Measurements from ENCODE around the gene C15orf61.

C15orf61 gene

DNA sequence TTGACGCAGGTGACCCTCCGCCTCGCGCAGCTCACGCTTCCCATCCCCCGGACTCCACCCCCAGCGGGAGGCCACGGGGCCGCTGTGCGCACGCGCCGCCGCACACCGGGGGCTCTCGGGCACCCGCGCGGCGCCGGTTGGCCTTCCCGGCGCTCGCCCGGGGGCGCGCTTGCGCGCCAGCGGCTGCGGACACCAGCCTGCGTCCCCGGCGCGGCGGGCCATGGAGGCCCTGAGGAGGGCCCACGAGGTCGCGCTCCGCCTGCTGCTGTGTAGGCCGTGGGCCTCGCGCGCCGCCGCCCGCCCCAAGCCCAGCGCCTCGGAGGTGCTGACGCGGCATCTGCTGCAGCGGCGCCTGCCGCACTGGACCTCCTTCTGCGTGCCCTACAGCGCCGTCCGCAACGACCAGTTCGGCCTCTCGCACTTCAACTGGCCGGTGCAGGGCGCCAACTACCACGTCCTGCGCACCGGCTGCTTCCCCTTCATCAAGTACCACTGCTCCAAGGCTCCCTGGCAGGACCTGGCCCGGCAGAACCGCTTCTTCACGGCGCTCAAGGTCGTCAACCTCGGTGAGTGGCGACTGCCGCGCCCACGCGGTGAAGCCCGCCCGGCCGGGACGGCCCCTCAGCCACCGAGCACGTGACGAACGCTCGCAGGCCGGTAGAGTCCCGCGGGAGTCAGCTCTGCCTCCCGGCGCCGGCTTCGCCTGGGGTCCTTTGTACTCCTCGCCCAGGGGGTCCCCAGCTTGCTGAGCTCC, at the start of gene C15orf61:
Gene C15orf61 (plus strand): TSS at position 103 of the 754 bp plus-strand sequence. CDS start 118 bp downstream, at position 221.
- in situ Hi-C loops (cut with MboI; ENCODE audit: low sequenced_read_pairs): no loop called here

DNA sequence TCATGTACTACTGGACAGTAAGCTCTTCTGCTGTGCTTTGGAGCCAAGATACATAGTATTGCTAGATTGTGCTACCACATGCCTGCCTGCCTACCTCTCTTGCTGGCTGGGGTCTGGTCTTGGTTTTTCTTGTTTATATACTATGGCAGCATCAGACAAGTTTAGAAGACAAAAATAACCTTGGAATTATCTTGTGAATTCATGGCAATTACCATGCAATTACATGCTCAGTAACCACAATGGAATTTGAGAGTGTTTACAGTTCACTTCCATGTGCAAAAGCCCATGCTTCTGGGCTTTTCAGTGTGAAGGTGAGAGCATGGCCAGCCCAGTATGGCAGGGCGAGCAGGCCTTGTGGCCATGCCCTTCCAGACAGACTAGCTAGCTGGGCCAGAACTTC, 48.0 kb upstream of the C15orf61 start:
- in situ Hi-C loops (cut with MboI; ENCODE audit: low sequenced_read_pairs): no loop called here

DNA sequence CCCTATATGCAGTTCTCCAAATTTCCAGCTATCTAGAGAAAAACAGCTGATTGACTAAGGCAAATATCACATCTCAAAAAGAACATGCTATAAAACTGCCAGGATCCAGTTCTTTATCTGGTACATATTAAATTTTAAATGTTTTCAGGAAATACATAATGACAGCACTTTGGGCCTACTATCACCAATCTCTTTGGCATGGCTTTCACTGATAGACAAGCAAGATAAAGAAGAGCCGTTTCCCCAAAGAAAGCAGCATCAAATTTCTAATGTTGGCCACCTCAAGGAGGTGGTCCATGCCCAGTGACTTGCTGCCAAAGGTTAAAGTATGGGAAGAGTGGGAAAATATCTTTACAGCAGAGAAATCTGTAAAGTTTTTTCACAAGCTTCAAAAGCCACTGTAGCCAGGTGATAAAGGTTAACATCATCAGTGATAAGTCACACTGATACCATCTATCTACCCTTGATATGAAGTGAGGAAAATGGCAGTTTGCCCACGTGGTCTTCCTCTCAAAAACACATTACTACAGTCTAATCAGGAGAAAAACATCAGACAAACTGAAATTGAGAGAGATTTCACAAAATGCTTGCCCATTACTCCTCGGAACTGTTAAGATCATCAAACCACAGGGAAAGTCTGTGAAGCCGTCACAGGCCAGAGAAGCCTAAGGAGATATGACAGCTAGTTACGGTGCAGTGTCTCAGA, 46.4 kb upstream of the C15orf61 start:
- in situ Hi-C loops (cut with MboI; ENCODE audit: low sequenced_read_pairs): no loop called here

DNA sequence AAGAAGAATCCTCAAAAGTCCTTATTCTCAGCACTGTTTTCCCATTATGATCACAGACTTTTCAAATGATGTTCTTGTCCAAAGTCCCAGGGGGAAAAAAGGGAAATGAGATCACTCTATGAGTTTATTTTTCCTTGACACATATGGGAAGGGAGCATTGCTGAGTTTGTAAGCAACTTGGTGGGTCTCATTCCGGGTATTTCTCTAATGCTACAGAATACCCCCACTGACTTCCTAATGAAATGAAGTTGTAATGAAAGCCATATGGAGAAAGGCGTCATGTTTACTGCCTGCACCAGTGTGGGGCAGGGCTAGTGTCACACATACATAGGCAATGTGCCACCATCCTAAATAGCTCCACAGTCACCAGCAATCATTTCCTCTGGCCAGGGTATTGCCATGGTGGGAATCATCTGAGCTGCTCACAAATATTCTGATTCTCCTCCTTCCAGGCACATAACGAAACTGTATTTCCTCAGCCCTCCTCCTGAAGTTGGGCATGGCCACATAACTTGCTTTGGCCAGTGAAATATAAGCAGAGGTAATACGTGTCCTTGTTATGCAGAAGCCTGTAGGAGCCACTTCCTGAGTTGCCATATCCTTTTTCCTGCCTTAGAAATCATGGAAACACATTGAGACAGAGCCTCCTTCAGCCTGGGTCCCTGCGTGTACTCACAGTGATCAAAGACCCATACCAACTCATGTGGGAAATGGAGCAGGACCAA, 41.0 kb upstream of the C15orf61 start:
- in situ Hi-C loops (cut with MboI; ENCODE audit: low sequenced_read_pairs): no loop called here

DNA sequence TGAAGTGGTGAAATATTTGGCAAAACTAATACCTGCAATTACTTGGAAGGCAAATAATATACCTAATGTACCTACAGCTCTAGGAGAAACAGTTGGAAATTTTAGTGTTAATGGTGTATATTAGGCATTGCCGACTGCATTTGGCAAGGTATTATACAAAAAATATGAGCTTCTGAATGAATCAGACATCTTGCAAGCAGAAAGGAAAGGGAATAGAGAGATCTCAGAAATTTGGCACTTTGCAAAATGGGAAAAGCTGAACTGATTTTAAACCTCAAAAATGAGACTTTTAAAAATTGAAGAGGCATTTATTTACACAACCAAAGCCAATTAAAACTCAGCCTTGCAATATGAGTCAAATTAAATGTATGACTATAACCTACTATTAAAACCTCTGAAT, 40.2 kb upstream of the C15orf61 start:
- in situ Hi-C loops (cut with MboI; ENCODE audit: low sequenced_read_pairs): no loop called here

DNA sequence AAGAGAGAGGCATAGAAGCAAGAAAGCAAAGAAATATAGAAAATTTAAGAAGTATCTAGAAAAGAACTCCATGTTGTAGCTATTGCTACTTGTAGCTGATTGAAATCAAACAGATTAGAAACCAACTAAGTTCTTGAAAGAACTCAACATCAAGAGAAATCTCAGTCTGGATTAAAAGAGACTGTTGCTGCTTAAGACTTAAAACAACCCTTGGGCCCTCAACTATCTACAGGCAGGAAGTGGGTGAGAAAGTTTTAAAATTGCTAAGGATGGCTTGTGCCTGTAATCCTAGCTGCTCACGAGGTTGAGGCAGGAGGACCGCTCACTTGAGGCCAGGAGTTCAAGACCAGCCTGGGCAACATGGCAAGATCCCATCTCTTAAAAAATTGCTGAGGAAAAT, 39.3 kb upstream of the C15orf61 start:
- in situ Hi-C loops (cut with MboI; ENCODE audit: low sequenced_read_pairs): no loop called here

DNA sequence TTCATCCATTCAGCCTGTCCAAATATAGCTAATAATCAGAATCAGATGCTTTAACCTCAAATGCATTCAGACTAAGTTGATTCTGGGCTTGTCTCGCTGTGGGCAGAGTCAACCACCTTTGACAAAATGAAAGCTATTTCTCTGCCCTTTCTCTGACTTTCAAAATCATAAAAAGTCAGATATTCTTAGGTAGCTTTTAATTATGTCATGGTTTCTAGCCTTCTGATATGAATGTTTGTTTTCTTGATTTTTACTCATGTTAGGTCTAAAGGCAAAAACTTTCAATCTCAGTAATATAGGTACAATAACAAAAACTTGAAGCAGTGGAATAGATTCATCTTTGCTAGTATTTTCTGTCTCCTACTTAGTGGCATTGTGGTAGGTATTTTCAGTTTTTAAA, 25.3 kb upstream of the C15orf61 start:
- in situ Hi-C loops (cut with MboI; ENCODE audit: low sequenced_read_pairs): no loop called here

DNA sequence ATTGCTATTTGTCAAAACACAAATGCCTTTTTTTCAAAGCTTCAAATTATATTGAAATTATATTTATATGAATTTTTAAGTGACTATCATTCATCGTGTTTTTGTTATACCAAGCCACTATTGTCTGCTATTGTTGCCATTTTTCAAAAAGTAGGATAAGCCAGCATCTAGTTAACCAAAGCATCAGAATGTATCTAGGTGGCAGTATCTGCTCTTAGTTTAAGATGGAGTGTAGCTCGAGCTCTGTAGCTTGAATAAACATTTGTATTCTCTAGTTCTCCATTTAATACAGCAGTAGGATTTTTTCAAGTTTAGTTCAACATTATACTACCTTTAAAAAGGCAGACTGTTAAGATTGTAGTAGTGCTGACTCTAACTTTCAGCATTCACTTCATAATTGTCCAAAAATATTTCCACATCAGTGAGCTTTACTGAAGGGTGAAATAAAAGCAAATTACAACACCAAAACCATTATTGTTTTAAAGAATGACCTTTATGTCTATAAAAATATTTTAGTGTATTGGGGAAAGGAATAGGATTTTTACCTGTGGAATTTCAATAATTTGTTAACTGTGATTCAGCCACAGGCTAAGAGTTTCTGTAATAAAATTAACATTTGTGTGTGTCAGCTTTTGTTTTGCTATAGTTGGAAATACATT, 19.6 kb upstream of the C15orf61 start:
- in situ Hi-C loops (cut with MboI; ENCODE audit: low sequenced_read_pairs): loop anchor here (10.0 kb wide), 1 partner anchor 333 kb away; no protein-coding TSS in a partner anchor

DNA sequence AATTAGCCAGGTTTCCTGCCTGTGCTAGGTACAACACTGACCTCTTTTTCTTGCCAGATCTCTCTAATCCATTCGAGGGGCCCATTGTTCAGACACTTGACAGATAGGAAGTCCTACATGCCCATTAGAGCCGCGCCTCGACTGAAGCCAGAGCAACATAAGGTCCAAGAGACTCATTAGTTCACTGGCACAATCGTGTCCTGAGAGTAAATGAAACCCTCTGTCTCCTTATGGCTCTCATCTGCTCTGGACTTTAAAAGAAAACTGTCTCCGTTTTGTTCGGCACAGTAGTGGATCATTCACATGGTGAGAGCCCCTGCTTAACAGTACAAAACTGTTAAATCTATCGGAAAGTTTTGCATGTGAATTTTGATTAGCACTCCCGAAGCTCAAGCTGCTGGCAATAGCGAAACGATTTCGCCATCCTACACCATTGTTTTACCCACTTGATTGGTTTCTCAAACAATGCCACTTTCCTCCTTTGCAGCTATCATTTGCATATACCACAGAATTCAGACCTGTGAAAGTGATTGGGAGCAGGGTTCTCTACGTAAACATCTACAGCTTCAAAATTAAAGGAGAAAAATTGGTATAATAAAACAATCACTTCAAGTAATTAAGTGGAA, 19.0 kb upstream of the C15orf61 start:
- in situ Hi-C loops (cut with MboI; ENCODE audit: low sequenced_read_pairs): loop anchor here (10.0 kb wide), 1 partner anchor 333 kb away; no protein-coding TSS in a partner anchor

DNA sequence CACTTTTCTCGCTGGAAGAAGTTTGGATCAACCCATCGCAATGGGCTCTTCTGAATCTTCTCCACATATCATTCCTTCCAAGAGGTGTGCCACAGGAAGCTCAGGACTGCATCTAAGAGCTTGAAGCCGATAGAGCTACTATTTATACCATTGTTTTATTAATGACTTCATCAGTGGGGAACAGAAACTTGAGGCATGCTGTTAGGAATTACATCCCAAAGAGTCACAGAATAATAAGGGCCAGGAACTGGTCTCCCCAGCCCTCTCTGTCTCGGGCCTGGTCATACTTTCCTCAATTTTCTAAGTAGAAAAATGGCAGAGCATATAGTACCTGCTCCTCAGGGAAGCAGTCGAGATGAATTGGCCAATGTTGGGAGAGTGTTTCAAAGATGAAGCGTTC, 16.9 kb upstream of the C15orf61 start:
- in situ Hi-C loops (cut with MboI; ENCODE audit: low sequenced_read_pairs): loop anchor here (10.0 kb wide), 1 partner anchor 331 kb away; no protein-coding TSS in a partner anchor

DNA sequence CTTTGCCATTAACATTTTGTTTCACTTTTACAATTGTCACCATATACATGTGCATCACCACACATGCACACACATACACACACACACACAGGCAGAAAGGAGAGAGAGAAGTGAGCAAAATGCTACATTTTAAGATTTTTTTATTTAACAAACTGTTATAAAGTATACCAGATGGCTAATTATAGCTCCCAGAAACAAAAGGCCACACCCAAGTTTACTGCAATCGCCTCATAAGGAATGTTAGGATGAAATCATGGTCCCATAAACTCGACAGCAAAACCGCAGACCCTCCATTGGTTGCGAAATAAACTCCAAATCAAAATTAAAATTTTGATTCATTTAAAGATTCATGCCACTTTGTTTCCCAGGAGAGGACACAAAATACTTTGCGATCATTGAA, 16.1 kb upstream of the C15orf61 start:
- in situ Hi-C loops (cut with MboI; ENCODE audit: low sequenced_read_pairs): loop anchor here (10.0 kb wide), 1 partner anchor 330 kb away; no protein-coding TSS in a partner anchor

DNA sequence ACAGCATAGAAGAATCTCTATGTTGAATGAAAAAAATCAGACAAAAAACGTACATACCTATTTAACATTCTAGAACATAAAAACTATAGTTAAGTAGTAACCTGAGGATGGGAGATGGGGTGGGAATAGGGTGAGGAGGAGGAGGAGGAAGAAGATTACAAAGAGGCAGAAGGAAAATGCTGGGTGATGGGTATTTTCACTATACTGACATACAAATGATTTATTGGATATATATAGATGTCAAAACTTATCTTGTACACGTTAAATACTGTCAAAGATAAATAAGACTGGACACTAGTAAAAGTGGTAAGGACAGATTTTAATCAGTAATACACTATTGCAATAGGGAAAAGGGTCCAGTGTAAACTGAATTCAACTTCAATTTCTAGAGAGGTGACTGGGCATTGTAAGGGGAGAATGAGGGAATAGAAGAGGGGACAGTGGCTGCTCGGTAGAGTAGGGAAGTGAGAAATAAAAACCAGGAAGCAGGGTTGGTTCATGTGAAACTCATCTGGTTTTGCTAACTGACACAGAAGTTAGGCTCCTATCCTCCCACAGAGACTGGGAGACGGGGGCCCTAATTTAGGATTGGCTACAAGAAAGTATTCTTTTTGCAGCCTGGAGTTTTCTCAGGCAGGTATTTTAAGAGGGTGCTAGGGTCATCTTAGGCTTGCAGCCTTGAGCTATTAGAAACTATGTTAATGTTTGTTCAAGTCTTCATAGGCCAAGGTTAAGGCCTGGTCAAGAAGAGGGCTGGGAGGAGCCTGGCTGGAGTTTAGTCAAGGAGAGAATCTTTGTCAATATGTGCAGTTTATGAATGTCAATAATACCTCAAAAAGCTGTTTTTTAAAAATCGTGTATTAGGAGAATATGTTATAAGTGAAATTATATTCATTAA, 15.0 kb upstream of the C15orf61 start:
- in situ Hi-C loops (cut with MboI; ENCODE audit: low sequenced_read_pairs): loop anchor here (10.0 kb wide), 1 partner anchor 329 kb away; no protein-coding TSS in a partner anchor

DNA sequence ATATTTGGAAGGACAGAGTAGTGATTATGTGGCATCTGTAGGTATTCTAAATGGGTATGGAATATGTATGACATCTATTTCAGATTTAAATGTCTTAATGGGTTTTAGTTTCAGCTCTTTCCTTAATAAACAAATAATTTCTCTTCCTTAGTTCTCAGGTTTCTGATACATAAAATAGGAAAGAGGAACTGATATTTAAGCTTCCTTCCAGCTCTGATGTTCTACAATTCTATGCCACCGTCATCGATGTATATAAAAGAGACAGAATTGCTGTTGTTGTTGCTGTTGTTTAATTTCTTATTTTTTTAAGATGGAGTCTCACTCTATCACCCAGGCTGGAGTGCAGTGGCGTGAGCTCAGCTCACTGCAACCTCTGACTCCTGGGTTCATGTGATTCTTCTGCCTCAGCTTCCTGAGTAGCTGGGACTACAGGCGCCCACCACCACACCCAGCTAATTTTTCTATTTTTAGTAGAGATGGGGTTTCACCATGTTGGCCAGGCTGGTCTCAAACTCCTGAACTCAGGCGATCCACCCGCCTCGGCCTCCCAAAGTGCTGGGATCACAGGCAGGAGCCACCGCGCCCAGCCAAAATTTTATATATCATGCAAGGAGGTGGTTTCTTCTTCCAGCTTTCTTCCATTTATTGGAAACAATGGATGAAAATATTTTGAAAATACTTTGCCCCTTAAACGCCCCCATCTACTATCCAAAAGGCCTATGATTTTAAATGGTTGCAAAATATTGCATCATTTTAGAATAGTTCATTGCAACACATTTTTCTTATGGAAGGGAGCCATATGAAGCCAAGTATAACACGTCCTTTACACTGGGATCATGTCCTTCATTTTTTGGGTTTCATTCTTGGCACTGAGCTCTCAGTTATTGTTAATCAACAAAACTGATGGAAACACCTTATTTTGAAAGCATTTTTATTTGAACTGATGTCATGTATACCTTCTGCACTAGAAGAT, 13.9 kb upstream of the C15orf61 start:
- in situ Hi-C loops (cut with MboI; ENCODE audit: low sequenced_read_pairs): loop anchor here (10.0 kb wide), 1 partner anchor 328 kb away; no protein-coding TSS in a partner anchor

DNA sequence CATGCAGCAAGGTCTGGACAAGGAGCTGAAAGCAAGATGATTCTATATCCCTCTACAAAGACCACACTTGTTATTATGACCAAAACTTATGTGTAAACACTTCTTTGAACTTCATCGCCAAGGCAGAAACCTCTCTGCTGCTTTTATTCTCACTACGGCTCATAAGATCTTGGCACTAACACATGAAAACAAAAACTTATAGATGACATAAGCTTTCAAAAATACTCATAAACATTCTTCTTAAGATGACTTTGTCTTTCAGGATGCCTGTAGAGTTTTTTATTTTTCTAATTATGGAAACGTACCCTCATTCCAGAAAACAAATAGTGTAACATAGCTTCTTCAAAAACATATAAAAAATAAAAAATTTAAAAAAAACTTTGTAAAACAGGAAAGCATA, 12.5 kb upstream of the C15orf61 start:
- in situ Hi-C loops (cut with MboI; ENCODE audit: low sequenced_read_pairs): loop anchor here (10.0 kb wide), 1 partner anchor 326 kb away; no protein-coding TSS in a partner anchor

DNA sequence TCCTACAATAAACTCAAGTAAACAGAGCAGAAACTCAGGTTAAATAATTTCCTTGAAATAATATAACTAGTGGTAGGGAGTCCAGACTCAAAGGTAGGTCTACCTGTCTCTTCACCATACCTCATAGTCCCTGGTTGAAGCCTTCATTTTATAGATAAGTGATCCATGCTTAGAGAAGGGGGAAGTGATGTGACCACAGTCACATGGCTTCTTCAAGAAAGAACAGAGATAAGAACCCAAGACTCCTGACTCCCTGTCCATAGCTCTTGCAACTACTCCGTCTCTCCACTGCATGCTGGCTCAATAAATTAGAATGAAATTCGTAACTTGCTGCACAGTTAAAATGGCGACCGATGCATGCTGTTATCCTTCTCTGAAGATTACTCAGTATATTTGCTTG, 11.0 kb upstream of the C15orf61 start:
- in situ Hi-C loops (cut with MboI; ENCODE audit: low sequenced_read_pairs): loop anchor here (10.0 kb wide), 1 partner anchor 325 kb away; no protein-coding TSS in a partner anchor

DNA sequence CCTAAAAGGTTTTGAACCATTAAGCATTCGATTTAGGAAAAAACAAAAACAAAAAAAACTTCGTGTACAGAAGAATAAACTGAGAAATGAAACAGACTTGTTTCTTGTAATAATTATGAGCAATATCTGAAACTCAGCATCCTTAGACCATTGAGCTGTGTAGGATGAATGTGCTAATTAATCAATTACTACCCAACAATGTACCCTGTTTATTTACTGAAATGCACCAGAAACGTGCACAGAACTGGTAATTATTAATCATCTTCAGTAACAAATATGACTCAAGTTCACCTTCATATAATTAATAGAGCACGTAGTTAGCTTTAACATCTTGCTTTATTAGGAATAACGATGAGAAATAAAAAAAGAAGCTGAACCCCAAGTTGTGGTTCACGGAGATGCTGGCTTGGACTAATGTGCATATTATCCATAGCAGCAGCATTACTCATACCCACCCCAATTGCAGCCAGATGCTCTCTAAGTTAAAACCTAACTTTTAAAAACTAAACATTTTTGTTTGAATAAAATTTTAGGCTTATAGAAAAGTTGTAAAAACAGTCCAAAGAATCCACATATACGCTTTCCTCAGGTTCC, 10.2 kb upstream of the C15orf61 start:
- in situ Hi-C loops (cut with MboI; ENCODE audit: low sequenced_read_pairs): no loop called here

DNA sequence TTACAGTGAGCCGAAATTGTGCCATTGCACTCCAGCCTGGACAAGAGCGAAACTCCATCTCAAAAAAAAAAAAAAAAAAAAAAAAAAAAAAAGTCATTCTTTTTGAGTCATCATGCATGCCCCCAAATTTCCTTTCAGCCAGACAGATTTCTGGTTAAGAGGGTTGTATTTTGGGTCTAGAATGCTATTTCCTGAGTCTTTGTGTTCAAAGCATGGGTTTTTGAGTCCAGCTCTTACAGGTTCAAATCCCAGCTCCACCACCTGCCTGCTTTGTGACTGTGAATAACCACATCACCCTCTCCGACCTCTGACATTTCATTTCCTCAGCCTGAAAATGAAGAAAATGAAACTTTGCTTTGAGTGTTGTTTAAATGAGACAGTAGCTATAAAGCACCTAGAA, 9.3 kb upstream of the C15orf61 start:
- in situ Hi-C loops (cut with MboI; ENCODE audit: low sequenced_read_pairs): no loop called here

DNA sequence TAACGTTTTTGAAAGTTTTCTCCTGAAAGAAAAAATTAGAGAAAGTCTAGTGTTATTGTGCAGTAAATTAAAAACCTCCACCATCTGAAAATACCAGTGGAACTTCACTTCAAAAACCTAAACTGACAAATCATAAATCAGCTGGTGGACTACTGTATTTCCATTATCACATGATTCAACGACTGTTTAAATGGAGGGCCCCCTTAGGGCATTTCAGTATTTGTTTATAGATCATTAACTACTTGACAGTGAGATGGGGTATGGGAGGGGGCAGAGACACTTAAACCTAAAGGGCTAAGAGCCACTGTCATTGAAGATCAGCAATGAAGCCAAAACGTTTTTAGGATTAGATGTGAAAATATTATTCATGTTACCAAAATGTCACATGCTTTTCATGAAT, 8.8 kb upstream of the C15orf61 start:
- in situ Hi-C loops (cut with MboI; ENCODE audit: low sequenced_read_pairs): no loop called here

All from HL-60/S4 (cell line).